Caco-2 (cell line): ENCODE results near the gene BCL7A. TPM values are rescaled to one million over a fixed set of nuclear protein-coding genes. Genes with fewer than 3 reads are reported as not detected.
A peak's percentile ranks its signal among the peaks of the same experiment; 100 is the strongest.

ENCODE experiments used
- BruUV-seq: library from RNA; stranded (reverse); fragments of 400-500 nt; replicated peaks from 2 replicates; lab custom pipeline; 2021; lab: Mats Ljungman, UMichigan
- CTCF ChIA-PET: fragments of 300-600 bp; sonication (Branson Sonifier 250); formaldehyde crosslinking; loops from one replicate; lab custom pipeline; 2022; ENCODE audit warnings: antibody characterized with exemption; lab: Charles Lee
- POLR2A ChIA-PET: fragments of 300-600 bp; sonication (Branson Sonifier 250); formaldehyde crosslinking; loops from one replicate; lab custom pipeline; 2022; ENCODE audit warnings: antibody characterized with exemption; lab: Charles Lee
- DNase-seq, 2 experiments: peaks; one replicate each; pipeline versions ENCODE4 v3.0.0 to v3.0.0-alpha.2; 2020 to 2022
- H3K27me3 ChIP-seq: replicated peaks from 2 replicates; pipeline ENCODE4 v1.6.0; 2011; ENCODE audit warnings: low read length; ENCODE audit not compliant: control insufficient read depth, insufficient read depth
- H3K36me3 ChIP-seq: 2 replicates; pipeline ENCODE4 v1.5.1; 2011; ENCODE audit warnings: low read length; ENCODE audit not compliant: control insufficient read depth, insufficient read depth
- H3K4me1 ChIP-seq: fragments of 250-450 bp; sonication (Bioruptor Pico); 2 replicates; pipeline ENCODE4 v1.5.1; 2020; ENCODE audit warnings: mild to moderate bottlenecking
- H3K4me3 ChIP-seq: 2 replicates; pipeline ENCODE4 v1.5.1; 2011; ENCODE audit warnings: low read depth, mild to moderate bottlenecking, control low read depth, low read length
- H3K9me3 ChIP-seq: fragments of 250-450 bp; sonication (Bioruptor Pico); 2 replicates; pipeline ENCODE4 v1.5.1; 2020; ENCODE audit warnings: mild to moderate bottlenecking, moderate library complexity
- H3K27ac Mint-ChIP-seq: one replicate; pipeline ENCODE4 v1.8.0; 2022; ENCODE audit warnings: mixed read lengths; ENCODE audit not compliant: unreplicated experiment
- H3K27me3 Mint-ChIP-seq: one replicate; pipeline ENCODE4 v1.8.0; 2022; ENCODE audit warnings: mixed read lengths; ENCODE audit not compliant: insufficient read depth, unreplicated experiment
- H3K36me3 Mint-ChIP-seq: one replicate; pipeline ENCODE4 v1.8.0; 2022; ENCODE audit warnings: mild to moderate bottlenecking, mixed read lengths; ENCODE audit not compliant: insufficient read depth, unreplicated experiment
- H3K4me1 Mint-ChIP-seq: one replicate; pipeline ENCODE4 v1.8.0; 2022; ENCODE audit warnings: low read depth, mixed read lengths; ENCODE audit not compliant: unreplicated experiment
- H3K4me3 Mint-ChIP-seq: one replicate; pipeline ENCODE4 v1.8.0; 2022; ENCODE audit warnings: mild to moderate bottlenecking, moderate library complexity, mixed read lengths; ENCODE audit not compliant: unreplicated experiment
- H3K9me3 Mint-ChIP-seq: one replicate; pipeline ENCODE4 v1.8.0; 2022; ENCODE audit warnings: mixed read lengths; ENCODE audit not compliant: unreplicated experiment
- intact Hi-C: fragments of 100-400 bp; cut with micrococcal nuclease; formaldehyde crosslinking; loops from one replicate; pipeline ENCODE4 v1.10.0; 2022; ENCODE audit not compliant: unreplicated experiment
- total RNA-seq: library from RNA; stranded (reverse); gene quantifications from 2 replicates; pipeline ENCODE4 v1.2.3, GENCODE V29; 2022
- TF ChIP-seq, protein P1 (sequence below), 2 experiments: fragments of 200-600 bp in 1 of 2; IDR thresholded peaks; 1 replicate in 1 of 2; 2 replicates in 1 of 2; pipeline versions ENCODE4 v1.5.1 to v1.8.0; 2011 to 2022; ENCODE audit warnings: antibody characterized with exemption in 1 of 2, control low read depth in 1 of 2, inconsistent platforms in 1 of 2, low read depth in 1 of 2, low read length in 1 of 2, mild to moderate bottlenecking in 1 of 2, moderate library complexity in 1 of 2; ENCODE audit not compliant: insufficient read depth in 1 of 2, severe bottlenecking in 1 of 2, unreplicated experiment in 1 of 2

The BCL7A gene
- total RNA-seq, 1 experiment from 2014 or later, result 15.5 TPM

GRCh38 chr12:122094137-122094734, 72.6 kb downstream of the BCL7A start:
- no peaks in the 10 kb centered on the region for H3K9me3 Mint-ChIP-seq
- TF ChIP-seq, protein P1, sequence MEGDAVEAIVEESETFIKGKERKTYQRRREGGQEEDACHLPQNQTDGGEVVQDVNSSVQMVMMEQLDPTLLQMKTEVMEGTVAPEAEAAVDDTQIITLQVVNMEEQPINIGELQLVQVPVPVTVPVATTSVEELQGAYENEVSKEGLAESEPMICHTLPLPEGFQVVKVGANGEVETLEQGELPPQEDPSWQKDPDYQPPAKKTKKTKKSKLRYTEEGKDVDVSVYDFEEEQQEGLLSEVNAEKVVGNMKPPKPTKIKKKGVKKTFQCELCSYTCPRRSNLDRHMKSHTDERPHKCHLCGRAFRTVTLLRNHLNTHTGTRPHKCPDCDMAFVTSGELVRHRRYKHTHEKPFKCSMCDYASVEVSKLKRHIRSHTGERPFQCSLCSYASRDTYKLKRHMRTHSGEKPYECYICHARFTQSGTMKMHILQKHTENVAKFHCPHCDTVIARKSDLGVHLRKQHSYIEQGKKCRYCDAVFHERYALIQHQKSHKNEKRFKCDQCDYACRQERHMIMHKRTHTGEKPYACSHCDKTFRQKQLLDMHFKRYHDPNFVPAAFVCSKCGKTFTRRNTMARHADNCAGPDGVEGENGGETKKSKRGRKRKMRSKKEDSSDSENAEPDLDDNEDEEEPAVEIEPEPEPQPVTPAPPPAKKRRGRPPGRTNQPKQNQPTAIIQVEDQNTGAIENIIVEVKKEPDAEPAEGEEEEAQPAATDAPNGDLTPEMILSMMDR (IDR thresholded peaks at IDR 0.05; ENCODE audit: insufficient read depth in 1 of 2, low read depth in 1 of 2, low read length in 1 of 2, severe bottlenecking in 1 of 2, unreplicated experiment in 1 of 2), result no peak
- peaks cover 19% of the 10 kb centered on the region for H3K4me1 Mint-ChIP-seq
- Histone ChIP-seq H3K4me1 (peaks cover 35% of the 10 kb centered on the region), H3K27me3 (no peaks in the 10 kb centered on the region), H3K4me3 (no peak overlapping the region), H3K9me3 (no peaks in the 10 kb centered on the region), H3K36me3 (no peaks in the 10 kb centered on the region)
- CTCF ChIA-PET, result no interaction called here
- BruUV-seq, result no TSS peak
- intact Hi-C loops, result no loop called here
- POLR2A ChIA-PET, result no interaction called here
- no peak overlapping the region for H3K27ac Mint-ChIP-seq
- H3K4me3 Mint-ChIP-seq, result no peak overlapping the region
- no peaks in the 10 kb centered on the region for H3K27me3 Mint-ChIP-seq
- DNase-seq, result no peak
- peaks cover 6% of the 10 kb centered on the region for H3K36me3 Mint-ChIP-seq

DNA sequence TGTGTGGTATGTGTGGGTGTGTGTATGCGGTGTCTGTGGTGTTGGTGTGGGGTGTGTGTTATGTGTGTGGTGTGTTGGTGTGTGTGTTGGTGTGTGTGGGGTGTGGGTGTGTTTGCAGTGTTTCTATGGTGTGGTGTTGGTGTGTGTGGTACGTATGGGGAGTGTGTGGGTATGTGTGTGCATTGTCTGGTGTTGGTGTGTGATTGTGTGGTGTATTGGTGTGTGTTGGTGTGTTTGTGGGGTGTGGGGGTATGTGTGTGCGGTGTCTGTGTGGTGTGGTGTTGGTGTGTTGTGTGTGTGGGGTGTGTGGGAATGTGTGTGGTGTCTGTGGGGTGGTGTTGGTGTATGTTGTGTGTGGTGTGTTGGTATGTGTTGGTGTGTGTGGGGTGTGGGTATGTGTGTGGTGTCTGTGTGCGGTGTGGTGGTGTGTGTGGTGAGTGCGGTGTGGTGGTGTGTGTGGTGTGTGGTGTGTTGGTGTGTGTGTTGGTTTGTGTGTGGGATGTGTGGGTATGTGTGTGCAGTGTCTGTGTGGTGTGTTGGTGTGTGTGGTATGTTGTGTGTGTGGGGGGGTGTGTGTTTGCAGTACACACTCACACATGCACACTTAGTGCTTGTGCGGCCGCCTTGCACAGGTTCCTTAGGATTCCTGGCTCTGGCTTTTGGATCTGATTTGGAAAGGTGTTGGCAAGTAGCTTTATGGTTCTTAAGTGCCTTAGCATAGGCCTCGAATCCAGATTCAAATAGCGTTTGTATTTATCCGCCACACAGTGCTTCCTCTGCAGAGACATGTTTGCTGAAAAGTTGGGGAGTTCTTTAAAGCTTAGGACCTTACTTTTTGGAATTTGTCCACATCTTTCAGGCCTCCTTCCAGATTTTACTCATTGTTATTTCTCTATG, 73.3 kb downstream of the BCL7A start:
- H3K27ac Mint-ChIP-seq, result no peak overlapping the region
- DNase-seq, result peak in 1 of 2 experiments; percentile 46
- H3K4me1 Mint-ChIP-seq, result peaks cover 19% of the 10 kb centered on the region
- no peaks in the 10 kb centered on the region for H3K27me3 Mint-ChIP-seq
- H3K36me3 ChIP-seq, result no peaks in the 10 kb centered on the region
- H3K27me3 ChIP-seq, result no peaks in the 10 kb centered on the region
- H3K9me3 Mint-ChIP-seq, result no peaks in the 10 kb centered on the region
- ChIA-PET CTCF (no interaction called here), POLR2A (interaction anchor here (1.0 kb wide), 1 partner anchor 17 kb away, joined by 4 read pairs; the partner anchor contains the start of gene MLXIP)
- H3K4me1 ChIP-seq, result peaks cover 38% of the 10 kb centered on the region
- H3K9me3 ChIP-seq, result no peaks in the 10 kb centered on the region
- intact Hi-C loops, result no loop called here
- H3K4me3 Mint-ChIP-seq, result no peak overlapping the region
- no TSS peak for BruUV-seq
- peaks cover 6% of the 10 kb centered on the region for H3K36me3 Mint-ChIP-seq
- TF ChIP-seq, protein P1 (IDR thresholded peaks at IDR 0.05; ENCODE audit: insufficient read depth in 1 of 2, low read depth in 1 of 2, low read length in 1 of 2, severe bottlenecking in 1 of 2, unreplicated experiment in 1 of 2), result no peak
- no peak overlapping the region for H3K4me3 ChIP-seq

- DNase-seq, result no peak
- BruUV-seq, result no TSS peak
- peak overlapping the region; percentile 59 for H3K27ac Mint-ChIP-seq
- H3K27me3 Mint-ChIP-seq, result no peaks in the 10 kb centered on the region
- intact Hi-C loops, result no loop called here
- peaks cover 6% of the 10 kb centered on the region for H3K36me3 Mint-ChIP-seq
- TF ChIP-seq, protein P1 (IDR thresholded peaks at IDR 0.05; ENCODE audit: insufficient read depth in 1 of 2, low read depth in 1 of 2, low read length in 1 of 2, severe bottlenecking in 1 of 2, unreplicated experiment in 1 of 2), result no peak
- H3K9me3 Mint-ChIP-seq, result no peaks in the 10 kb centered on the region
- no peaks in the 10 kb centered on the region for H3K9me3 ChIP-seq
- H3K27me3 ChIP-seq, result no peaks in the 10 kb centered on the region
- peaks cover 36% of the 10 kb centered on the region for H3K4me1 ChIP-seq
- H3K36me3 ChIP-seq, result no peaks in the 10 kb centered on the region
- H3K4me3 ChIP-seq, result no peak overlapping the region
- no peak overlapping the region for H3K4me3 Mint-ChIP-seq
- POLR2A ChIA-PET, result interaction anchor here (0.5 kb wide), 1 partner anchor 1488 kb away, joined by 7 read pairs; the partner anchor contains the start of gene TMED2
- H3K4me1 Mint-ChIP-seq, result peaks cover 19% of the 10 kb centered on the region
- CTCF ChIA-PET, result no interaction called here
These were observed 74.3 kb downstream of the BCL7A start for GRCh38 chr12:122096014-122096413.
